Measurements from ENCODE around the gene IGSF11.
"Not testable (repeated sequence)": the region's sequence is repeated elsewhere in the genome, so short reads cannot be mapped to it uniquely, and the experiment has no call there.

The IGSF11 gene, protein sequence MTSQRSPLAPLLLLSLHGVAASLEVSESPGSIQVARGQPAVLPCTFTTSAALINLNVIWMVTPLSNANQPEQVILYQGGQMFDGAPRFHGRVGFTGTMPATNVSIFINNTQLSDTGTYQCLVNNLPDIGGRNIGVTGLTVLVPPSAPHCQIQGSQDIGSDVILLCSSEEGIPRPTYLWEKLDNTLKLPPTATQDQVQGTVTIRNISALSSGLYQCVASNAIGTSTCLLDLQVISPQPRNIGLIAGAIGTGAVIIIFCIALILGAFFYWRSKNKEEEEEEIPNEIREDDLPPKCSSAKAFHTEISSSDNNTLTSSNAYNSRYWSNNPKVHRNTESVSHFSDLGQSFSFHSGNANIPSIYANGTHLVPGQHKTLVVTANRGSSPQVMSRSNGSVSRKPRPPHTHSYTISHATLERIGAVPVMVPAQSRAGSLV

GRCh38 chr3:119034256-119035013 is at the start of gene IGSF11:
IGSF11 (minus strand) TSS chr3:119034846; CDS start chr3:119034582, 264 bp downstream.
- DNase-seq: peak; percentile 65

GRCh38 chr3:119080364-119080763 is 45.7 kb upstream of the IGSF11 start:
- DNase-seq: no peak

- DNase-seq: no peak
Observed at GRCh38 chr3:119073258-119074001, 38.8 kb upstream of the IGSF11 start.

GRCh38 chr3:119072451-119072850 is 37.8 kb upstream of the IGSF11 start:
- DNase-seq: not testable (repeated sequence)

DNA sequence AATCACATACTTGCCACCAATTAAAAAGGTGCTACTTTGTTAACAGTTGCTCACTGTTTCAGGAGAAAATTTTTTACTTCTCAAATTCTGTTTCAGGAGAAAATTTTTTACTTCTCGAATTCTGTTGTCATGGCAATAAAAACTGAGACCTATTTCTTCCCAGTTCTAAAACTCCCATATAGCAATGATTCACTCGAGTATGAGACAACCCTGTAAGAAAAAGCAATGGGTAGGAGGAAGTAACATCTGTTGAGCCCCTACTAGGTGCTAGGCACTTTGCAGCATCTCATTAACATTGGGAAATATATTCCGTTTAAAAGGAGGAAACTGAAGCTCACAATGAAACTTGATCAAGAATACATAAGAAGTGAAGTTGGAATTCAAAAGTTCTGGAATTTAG is 35.1 kb upstream of the IGSF11 start:
- no peak for DNase-seq

- DNase-seq: no peak
Observed at GRCh38 chr3:119063471-119063870, 28.8 kb upstream of the IGSF11 start.

DNA sequence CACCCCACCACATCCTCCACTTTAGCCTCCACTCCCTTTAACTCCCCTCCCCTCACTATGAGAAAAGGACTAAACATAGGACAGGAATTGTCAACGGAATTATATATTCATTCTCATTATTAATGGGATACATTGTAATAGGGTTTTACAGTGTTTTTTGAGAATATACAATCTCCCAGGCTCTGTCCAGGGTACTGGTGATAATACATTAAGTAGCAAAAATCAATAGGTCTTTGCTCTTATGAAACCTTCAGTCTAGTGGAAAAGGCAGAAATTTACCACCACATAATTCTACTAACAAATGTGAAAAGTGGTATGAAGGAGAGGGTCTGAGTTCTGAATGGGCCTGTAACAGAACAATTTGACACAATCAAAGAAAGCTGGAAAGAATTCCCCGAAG is 28.2 kb upstream of the IGSF11 start:
- no peak for DNase-seq

GRCh38 chr3:119044593-119044992 is 9.9 kb upstream of the IGSF11 start:
- no peak for DNase-seq

DNA sequence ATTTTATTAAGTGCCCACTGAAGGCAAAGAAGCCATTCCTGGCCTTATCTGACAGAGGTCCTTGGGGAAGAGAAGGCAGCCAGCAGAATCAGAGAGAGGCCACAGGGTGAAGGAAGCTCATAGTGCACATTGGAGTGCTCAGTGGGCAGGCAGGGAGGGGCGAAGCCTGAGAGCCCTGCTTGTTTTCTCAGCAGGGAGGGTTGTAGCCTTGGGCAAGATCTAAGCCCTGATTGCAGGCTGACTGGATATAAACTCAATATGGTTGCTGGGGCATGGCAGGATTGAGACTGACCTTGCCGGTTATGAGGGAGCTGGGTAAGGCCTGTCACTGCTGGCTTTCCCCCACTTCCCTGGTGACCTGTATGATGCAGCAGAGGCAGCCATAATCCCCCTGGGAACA is 7.5 kb upstream of the IGSF11 start:
- DNase-seq: no peak

DNA sequence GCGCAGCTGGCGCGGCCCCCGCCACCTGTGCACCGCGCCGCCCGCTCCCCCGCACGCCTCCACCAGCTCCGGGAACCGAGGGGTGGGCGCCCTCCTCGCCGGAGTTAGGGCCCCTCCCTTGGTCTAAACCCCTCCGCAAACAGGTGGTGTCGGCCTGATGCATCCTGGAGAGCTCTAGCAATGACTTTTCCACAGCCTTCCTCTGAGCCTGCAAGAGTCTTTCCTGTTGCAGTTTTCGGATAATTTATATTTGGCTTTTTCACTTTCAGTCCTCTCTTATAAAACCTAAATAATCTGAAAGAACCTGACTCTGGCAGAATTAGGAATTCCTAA is 334 bp upstream of the IGSF11 start:
- DNase-seq: no peak

GRCh38 chr3:119033393-119034255 is 1.0 kb downstream of the IGSF11 start:
- DNase-seq: no peak

DNA sequence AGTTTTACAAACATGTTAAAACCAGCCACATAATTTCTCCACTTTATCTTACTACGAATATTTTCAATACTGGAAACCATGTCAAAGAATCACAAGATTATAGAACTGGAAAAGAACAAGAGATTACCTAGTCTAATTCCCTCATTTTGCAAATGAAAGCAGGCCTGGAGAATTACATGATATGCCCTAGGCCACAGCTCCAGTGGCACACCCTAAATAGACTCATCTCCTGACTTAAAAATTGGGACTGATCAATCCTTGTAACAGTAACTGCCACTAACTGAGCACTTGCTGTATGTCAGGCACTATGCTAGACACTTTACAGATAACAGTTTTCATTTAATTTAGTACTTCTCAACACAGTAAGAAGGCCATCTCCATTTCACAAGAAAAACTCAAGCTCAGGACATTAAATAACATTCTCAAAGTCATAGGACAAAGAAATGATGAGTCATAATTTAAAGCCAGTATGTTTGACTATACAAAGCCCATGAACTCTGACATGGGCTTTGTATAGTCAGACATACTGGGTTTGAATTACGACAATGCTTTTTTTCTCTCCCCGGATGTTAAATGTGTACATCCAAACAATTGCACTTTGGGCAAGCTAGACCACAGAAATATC is 9.4 kb downstream of the IGSF11 start:
- DNase-seq: no peak

DNA sequence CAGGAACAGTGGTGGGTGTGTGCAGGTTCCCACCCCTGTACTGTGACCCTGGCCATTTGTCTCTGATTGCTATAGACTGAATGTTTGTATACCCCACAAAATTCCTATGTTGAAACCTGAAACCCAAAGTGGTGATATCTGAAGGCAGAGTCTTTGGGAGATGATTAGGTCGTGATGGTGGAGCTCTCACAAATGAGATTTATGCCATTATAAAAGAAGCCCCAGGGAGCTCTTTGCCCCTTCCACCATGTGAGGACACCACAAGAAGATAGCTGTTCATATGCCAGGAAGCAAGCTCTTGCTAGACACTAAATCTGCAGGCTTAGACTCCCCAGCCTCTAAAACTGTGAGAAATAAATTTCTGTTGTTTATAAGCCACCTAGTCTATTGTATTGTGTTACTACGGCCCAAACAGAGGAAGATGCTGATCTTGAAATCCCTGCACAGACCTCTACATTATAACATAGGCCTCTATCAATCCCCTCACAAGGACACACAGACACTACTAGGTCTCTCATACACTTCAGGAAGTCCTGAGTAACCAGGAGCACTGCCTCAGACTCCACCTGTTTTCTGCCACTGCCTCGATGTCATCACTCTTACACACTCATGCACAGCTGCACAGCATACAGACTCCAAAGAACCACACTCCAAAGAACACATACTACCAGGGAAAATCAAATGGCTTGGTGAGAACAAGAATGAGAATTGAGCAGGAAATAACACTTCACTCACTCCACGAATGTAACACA is 14.7 kb downstream of the IGSF11 start:
- no peak for DNase-seq

DNA sequence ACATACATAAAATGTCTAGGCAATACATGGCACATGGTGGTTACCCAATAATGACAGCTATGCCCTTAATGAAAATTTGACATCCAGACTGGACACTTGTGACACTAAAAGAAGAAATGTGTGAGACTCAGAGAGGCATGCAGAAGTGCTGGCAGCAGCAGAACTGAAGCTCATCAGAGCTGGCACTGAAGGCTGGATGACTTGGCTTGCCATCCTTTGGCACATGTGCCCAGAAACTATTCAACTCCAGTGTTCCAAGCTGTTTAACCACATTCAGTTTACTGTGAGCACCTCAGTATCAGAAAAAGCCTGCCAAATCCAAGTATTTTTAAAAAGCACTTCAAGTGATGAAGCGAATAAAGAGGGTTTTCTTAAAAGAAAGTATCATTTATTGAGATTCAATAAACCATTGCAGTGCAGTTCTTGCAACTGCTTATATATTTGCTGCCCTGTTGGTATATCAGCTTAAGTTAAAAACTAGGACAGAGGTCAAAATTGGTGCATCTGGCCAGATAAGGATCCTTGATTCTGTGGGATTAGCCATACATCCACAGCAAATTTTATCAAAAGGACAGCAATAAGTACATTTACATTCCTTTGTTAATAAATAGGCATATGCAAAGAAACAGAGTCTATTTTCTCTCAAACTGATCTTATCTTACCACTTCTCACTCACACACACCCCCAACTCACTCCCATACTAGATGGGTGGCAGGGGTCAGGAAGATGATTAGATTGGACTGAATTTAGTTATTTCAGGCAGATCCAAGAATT is 15.8 kb downstream of the IGSF11 start:
- no peak for DNase-seq

DNA sequence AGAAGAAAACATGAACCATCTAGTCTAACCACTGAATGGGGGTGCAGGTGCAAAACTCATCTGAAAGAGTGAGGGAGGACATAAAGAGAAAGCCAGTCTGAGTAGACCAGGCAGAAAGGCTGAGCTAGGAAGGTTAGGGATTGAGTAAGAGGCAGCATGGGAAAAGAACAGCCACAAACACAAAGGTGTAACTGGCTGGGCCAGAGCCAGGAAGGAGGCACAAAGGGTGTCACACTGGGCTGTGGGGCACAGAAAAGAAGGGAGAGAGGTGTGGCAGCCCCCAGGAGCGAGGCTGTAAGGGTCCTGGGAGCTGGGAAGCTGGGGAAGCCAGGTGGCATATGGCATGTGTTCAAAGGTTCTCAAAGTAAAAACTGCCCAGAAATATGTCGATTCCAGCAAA is 18.7 kb downstream of the IGSF11 start:
- DNase-seq: no peak

DNA sequence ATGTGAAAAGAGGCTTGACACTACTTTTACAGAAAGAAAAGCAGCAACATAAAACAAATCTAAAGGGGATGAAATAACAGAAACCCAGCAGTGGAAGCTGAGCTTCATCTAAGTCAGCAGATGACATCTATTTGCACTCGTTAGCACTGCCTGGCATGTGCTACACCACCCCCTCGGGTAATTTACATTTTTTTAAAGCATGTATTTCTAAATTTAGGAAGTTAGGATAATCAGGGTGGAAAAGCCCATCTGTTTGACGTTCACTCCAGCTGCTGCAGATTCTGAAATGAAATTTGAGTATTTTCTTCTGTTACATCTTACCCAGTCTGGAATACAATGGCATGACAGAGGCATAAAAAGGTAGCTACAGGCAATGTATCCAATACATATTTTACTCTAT is 20.7 kb downstream of the IGSF11 start:
- no peak for DNase-seq

DNA sequence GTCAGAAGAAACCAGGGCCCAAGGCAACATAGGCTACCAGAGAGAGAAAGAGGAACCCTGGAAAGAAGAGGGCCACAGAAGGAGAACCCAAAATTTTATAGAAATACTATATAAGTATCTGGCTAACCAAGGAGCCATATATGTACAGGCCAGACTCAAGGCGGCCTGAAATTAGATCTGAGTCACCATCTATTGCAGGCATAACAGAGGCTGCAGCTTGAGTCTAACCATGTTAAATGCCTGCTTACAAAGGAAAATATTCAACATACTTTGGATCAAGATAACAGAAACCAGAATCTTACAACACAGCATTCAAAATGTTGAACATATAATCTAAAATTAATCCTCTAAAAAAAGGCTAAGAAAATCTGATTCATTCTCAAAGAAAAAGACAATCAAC is 23.1 kb downstream of the IGSF11 start:
- DNase-seq: no peak

GRCh38 chr3:118997190-118997589 is 37.5 kb downstream of the IGSF11 start:
- no peak for DNase-seq

DNA sequence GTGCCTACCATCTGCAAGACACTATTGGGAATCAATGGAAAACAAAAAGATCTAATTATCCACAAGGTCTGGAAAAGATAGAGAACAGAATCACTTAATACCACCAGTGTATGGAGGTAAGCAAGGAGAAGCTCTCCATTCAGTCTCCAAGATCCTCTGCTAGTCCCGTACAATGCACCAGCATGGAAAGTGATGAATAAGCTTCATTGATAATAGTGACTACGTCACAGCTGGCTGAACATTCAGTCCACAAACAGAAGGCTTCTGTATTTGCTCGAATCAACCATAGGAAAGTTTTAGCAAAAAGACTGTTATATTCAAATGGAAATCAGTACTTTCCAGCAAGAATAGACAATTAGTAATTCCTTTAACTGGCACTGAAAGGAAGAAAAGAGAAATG is 42.9 kb downstream of the IGSF11 start:
- no peak for DNase-seq

- DNase-seq: no peak
Observed at GRCh38 chr3:118990823-118991560, 43.7 kb downstream of the IGSF11 start.
